OCI-LY7 (cell line): ENCODE data around the gene ATP2A3.

Experiments used
- CTCF ChIP-seq: fragments of 200-600 bp; sonication (generic); conservative IDR thresholded peaks from 2 replicates; pipeline ENCODE4 v1.5.1; 2014; ENCODE audit warnings: mild to moderate bottlenecking, antibody characterized with exemption, low read length, moderate library complexity, mixed read lengths
- EZH2phosphoT487 ChIP-seq: fragments of 200-600 bp; sonication (generic); IDR thresholded peaks from 2 replicates; pipeline ENCODE4 v1.6.1; 2018; ENCODE audit warnings: low read depth, borderline replicate concordance, mild to moderate bottlenecking, mixed run types, antibody characterized with exemption, low read length, moderate library complexity, mixed read lengths

- 0 out of 2 replicates have a peak, but pooled peaks have one; percentile 5 for TF ChIP-seq CTCF
- TF ChIP-seq EZH2phosphoT487, result no peak
These were observed 1.8 kb downstream of the ATP2A3 start for GRCh38 chr17:3962217-3962964.
